NOMO-1 treated with dmso at 0.1 percent for 144 hours (cell line): ENCODE measurements around the gene CSNK2A3.
"Not testable (repeated sequence)": the region's sequence is repeated elsewhere in the genome, so short reads cannot be mapped to it uniquely, and the experiment has no call there.

Experiments used
- DNase-seq: peaks from one replicate; lab custom pipeline; 2025; ENCODE audit not compliant: unreplicated experiment; lab: John Stamatoyannopoulos, UW

CSNK2A3 gene

DNA sequence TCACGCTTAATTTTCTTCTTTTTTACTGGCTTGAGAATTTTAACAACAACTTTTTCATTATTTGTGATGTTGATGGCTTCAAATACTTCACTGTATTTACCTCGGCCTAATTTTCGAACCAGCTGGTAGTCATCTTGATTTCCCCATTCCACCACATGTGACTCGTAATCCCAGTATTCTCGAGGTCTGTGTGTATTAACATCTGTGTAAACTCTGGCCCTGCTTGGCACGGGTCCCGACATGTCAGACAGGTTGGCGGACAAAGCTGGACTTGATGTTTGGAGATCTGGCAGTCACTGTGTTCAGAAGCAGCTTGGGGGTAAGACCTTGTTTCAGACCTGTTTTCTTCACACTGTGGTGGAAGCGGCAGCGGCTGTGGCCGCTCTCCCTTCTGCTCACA, at the start of gene CSNK2A3:
TSS of gene CSNK2A3 (minus strand) at position 373 of the 400 bp plus-strand sequence. CDS start at position 242, 131 bp downstream.
- not testable (repeated sequence) for DNase-seq

DNA sequence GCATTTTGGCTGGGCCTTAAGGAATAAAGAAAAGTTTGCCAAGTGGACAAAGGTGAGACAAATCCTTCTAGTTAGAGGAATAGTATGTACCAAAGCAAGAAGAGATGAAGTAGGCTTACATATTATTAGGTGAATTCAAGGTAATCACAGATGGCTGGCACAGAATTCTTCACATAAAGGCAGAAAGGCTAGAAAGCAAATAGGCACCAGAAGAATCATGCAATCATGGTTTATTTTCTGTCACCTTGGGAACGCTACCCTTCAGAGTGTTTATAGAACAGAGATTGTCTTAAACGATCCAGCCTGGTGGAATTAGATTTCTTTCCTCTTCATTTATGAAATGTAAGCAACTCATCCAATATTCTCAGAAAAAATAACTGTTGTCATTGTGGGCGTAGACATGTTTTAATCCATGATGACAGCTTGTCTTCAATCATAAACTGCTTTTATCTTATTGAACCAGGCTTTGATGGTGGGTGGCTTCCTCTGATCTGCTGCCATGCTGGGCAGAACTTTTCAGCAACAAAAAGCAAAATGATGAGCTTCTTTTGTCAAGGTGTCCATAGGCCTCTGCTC, 49.0 kb upstream of the CSNK2A3 start:
- no peak for DNase-seq

DNA sequence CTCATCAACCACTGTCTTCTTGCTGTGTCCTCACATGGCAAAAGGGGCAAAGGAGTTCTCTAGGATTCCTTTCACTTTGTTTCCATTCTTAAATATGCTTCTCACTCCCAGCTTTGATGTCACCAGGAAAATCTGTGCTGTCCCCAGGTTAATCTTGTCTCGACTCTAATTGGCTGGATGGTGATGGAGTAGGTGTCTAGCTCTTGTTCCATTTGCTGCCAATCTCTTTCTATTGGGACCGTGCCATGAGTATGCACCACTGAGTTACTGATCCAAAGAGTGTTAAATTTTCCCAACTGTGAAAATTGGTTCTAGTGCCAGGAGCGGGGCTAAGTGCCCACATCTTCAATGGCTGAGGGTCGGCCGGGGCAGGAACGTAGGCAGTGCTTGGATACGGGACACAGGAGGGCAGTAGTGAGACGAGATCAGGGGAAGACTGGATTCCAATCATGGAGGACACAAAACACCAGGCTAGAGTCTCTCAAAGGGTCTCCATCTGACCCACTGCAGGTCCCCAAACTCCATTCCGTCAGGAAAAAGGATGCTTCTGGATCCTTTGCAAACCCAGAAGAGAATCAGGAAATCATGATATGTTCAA, 47.7 kb upstream of the CSNK2A3 start:
- DNase-seq, result no peak

DNA sequence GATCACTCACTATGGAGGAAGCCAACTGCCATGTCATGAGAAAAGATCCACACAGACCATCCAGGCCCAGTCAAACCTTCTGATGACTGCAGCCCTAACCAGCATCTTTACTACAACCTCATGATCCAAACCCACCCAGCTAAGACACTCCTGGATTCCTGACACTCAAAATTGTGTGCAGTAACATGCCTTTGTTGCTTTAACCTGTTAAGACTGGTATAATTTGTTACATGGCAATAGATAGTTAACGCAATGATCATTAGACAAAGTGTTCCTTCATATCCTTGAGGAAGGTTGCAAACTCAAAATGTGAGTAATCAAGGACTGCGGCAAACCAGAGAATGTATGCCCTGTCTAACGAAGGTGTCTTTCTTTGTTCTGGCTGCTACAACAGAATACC, 47.1 kb upstream of the CSNK2A3 start:
- DNase-seq, result no peak

DNA sequence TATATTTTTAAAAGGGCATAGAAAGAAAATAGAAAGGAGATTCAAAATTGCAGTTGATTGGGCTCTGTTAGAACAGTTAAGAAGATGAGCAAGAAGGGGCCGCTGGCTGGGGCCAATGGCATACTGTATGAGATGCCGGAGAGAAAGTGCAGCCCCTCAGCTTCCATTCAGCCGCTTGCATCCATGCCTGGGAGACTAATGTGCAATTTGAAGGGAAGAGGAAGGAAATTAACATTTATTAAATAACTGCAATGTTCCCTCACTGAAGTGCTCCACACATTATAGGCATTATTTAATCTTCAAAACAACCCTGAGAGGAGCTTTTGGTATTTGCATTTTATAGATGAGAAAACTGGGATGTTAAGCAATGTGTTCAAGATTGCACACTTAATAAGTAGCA, 44.7 kb upstream of the CSNK2A3 start:
- DNase-seq, result no peak

DNA sequence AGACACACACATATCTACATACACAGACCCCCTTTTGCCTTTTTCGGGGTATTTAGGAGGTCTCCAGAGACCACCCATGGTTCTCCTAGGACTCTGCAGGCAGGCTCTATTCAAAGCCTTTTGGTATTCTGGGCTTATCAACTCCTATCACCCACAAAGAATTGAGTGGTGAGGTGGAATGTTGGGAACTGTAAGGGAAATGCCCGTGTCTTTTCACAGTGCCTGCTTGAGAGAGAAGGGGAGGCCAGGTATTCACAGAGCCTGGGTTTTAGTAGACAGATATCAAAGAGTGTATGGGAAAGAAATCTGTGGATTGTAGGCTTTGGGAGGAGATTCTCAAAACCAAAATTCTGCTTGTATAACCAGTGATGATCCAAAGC, 44.0 kb upstream of the CSNK2A3 start:
- no peak for DNase-seq

DNA sequence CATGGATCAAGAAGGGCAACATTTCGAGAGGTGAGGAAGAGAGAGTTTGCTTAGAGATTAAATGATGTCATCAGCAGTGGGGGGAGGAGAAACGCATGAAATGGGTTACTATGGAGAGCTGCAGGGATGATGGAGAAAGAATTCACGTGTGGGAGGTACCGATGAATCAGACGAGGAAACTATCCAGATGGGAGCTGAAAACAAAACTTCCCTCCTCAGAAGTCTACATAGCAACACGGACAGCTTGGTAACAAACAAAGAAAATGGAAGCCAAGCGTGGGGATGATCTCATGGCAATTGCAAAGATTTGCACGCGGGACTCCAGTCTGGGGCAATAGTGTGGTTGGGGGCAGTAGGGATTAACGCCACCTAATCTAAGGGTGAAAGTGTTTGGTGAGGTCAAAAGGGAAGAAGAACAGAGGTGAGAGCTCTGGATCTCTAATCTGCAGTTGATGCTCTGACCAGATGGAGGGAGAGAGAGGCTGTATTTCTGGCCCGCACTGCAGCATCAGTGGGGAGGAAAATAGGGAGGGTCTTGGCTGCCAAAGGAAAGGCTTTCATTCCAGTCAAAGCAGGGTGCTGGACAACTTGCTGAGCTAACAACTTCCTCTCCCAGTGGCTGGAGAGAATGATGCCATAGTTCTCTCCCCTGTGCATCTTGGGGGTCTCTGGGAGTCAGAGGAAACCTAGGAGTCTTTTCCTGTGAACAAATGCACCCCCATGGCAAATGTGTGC, 43.4 kb upstream of the CSNK2A3 start:
- DNase-seq, result no peak

DNA sequence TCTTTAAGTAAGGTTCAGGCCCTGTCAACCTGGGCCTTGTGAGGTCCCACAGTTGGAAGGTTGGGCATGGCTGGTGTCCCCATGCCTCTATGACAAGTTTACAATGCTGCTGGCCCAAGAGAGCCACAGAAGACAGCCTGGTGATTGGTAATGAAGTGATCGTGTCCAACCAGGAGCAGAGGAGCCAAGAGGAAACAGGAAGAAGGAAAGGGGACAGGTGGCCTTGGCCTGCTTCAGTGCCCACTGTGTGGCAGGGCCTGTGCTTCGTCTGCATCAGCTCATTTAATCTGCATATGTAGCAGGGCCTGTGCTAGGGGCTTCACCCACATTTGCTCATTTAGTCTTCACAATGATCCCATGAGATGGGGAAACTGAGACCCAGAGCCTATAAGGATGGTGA, 42.1 kb upstream of the CSNK2A3 start:
- DNase-seq, result no peak

DNA sequence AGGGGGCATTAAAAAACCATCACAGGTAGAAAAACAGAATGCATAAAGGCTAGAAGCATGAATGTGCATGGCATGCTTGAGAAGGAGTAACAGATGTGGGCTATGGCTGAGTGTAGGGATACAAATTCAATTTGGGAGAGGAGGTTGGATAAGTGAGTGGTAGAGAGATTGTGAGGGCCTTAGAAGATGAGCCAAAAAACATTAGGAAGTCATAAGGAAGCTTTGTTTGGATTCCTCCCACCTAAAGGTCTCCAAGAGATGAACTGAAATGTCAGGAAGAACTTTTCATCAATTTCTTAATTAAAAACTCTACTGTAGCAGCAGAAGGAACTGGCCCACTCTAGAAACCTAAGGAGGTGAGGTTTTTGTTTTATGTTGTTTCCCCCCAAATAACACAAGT, 41.2 kb upstream of the CSNK2A3 start:
- DNase-seq, result no peak

DNA sequence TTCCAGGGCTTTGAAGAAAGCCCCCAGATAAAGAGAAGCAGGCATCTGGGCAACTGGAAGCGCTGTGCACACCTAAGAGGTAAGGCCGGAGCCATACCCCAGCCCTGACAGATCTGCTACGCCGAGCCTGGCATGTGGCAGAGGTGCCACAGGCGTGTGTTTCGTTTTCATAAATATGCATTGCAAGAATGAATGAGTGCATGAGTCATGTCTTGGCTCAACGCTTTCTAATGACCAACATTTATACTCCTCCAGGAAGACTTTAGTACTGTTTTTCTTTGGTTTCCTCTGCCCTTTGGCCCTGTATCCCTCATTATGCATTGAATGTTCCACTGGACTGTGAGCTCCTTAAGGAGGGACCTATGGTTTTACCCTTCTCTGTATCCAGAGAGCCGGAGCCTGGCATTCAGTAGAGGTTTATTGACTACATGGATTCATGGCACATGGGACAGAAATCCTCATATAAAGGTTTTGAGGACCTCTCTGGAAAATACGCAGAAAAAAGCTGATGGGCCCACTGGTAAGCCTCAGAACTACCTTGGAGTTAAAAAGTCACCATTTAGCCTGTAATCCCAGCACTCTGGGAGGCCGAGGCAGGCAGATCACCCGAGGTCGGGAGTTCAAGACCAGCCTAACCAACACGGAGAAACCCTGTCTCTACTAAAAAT, 38.9 kb upstream of the CSNK2A3 start:
- DNase-seq, result no peak

DNA sequence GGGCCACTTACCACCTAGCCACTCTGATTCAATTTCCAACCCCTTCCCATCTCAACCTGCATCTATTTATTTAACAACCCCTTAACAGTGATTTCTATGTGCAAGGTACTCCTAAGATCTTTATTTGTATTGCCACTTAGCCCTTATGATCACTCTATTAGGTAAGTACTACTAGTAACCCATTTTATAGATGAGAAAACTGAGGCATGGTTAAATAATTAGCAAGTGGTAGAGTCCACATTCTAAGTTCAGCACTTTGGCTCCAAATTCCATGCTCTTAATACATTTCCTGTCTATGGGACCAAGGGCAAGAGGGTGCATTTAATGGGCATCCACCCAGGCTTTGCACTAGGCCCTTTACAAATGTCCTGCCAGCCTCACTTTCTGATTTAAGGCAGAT, 38.1 kb upstream of the CSNK2A3 start:
- DNase-seq, result no peak

DNA sequence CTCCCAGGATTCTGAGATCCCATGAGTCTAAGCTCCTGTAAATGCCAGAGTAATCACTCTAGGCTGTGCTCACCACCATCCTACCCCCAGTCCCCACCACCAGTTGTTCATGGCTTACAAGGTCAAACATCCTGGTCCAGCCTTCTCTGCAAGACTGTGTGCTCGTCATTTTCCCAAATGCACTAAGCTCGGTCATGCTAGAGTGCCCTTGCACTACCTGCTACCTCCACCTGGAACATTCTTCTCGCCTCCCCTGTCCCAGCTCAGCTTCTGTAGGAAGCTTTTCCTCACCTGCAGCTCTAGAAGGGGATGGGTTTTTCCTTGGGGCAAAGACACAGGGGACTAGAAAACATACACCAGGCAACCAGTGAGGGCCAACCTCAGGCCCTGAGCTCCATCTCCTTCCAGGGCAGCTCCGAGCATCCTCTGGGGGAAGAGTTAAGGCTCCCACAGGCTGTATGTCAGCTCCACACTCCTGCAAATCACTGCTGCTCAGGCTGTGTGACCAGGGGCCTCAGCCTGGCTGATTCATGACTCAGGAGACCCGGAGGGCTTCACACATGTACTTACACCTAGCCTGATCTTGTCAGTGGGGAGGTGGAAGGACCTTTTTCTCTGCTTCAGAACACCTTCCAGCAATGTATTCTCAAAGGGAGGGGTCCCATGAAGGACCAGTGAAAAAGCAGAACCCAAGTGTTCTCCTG, 37.2 kb upstream of the CSNK2A3 start:
- DNase-seq, result no peak

DNA sequence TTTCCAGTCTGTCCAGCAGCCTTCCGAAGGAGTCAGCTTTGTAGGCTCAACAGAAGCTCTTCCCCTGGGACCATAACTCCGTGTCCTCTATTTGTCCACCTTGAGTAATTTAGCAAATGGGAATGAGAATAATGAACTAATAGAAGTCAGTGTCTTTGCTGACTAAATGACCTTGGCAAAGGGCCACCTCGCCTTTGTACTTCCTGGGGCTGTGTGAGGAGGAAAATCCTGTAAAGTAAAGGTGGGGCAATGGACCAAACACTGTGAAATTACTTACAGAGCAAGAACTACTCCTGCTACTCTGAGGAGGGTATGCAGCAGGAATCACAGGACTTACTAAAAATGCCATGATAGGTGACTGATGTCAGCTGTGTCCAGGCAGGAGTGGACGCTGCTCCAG, 36.2 kb upstream of the CSNK2A3 start:
- DNase-seq, result no peak

DNA sequence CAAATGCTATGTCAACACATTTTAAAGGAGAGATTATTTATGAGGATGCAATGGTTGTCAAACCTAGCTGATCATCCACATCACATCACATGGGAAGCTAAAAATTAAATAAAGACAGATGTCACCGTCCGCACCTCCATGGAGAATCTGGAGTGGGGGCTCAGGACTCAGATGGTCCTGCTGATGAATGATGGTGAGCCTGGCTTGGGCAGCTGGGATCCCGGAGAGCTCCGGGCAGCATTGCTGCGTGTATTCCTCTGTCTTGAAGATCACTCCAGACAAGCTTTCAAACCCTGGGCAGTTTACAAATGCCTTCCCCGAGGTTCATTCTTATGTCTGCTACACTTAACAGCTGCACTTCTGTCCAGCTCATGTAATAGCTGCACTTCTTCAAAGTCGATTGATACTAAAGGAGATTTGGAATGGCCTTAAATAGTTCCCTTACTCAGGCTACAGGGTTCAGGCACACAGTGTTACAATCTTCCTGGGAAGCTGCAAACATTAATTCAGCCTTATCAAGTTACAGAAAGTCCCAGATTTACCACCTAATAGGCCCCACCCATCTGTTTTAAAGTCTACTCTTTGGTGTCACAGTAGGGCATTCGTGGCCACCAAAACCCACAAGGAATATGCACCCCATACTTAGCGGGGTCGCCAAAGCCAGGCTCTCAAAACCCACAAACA, 34.7 kb upstream of the CSNK2A3 start:
- DNase-seq, result no peak

DNA sequence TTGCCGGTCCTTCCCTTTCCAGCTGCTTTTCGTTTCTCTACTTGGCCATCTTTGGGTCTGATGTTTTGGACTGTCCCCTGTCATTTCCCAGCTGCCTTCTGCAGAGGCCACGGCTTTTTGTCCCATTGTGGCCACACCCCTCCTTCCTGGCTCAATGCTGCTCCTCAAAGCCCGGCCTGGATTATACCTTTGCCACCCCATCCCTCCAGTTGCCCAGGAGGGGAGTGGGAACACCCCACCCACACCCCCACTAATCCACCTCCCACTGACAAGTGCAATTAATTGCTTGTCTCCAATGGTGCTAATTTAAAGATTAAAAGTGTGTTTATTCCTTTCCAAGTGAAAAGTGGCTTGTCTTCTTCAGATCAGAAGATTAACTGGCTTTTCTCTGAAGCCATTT, 34.2 kb upstream of the CSNK2A3 start:
- no peak for DNase-seq

DNA sequence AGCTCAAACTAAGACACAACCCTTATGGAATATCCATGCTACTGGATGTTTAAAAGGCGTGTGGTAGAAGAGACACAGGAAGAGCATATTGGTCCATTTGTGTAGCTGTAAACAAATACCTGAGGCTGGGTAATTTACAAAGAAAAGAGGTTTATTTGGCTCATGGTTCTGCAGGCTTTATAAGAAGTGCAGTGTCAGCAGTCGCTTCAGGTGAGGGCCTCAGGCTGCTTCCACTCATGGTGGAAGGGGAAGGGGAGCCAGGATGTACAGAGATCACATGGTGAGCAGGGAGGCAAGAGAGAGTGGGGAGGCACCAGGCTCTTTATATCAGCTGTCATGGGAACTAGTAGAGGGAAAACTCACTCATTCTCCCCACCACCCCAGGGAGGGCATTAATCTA, 31.8 kb upstream of the CSNK2A3 start:
- no peak for DNase-seq

DNA sequence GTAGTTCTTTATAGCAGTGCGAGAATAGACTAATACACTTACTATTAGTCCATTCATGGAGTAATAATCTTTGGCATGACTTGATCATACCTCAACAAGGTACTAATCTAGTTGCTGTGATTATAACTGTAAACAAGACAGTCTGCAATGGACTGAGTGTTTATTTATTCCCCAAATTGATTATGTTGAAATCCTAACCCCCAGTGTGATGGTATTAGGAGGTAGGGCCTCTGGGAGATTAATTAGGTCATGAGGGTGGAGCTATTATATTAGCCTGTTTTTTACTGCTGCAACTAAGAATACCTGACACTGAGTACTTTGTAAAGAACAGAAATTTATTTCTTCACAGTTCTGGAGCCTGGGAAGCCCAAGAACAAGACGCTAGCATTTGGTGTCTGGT, 30.9 kb upstream of the CSNK2A3 start:
- DNase-seq, result no peak

DNA sequence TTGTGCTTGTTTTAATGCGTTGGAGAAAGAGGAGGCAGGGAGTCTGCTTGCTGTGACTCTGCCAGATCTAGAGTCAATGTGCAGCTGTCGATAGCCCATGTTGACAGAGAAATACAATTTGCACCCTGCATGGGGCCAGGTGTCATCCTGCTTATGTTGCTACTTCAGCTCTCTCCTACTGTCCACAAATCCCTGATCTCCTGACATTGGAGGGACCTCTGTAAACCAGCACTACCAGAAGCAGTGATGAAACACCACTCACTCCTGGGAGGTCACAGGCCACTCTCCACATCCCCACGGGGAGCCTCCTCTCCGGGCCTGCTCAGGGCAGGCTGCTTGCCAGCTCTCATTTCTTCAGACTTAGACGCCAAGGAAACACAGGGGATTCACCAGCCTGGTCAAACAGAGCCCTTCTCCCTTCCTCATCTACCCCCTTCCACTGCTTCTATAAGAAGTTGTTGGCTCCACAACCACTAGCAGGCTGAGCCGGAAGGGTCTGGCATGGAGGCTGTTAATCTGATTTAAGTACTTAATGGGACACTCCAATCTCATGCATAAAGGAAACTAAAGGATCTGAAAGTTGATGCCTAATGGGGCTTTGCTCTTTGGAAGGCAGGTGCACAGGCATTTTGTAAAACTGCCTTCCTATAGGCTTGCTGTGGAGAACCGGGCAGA, 29.9 kb upstream of the CSNK2A3 start:
- DNase-seq, result no peak

DNA sequence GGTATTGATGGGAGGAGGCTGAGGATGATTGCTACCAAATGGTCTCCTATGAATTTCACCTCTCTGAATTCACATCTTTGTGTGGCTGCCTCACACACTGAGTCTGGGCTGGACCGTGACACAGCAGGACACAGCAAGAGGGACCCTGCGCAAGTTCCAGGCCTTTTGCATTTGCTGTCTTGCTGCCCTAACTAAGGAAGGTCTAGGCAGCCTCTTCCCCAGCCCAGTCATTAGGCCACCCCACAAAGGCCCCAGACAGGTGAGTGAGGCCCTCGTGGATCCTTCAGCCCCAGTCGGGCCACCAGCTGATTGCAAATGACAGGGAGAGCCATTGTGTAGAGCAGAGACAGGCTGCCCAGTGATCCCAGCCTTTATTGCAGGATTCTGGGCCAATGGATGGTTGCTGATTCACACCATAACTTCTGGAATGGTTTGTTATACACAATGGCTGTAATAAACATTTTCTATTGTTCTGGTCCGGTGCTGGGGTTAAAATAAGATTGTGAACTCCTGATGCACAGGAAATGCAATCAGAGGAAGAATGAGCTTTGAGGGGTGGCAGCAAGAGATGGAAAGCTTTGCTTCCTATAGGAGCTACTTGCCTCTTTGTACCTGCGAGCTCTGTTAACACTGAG, 28.5 kb upstream of the CSNK2A3 start:
- no peak for DNase-seq

DNA sequence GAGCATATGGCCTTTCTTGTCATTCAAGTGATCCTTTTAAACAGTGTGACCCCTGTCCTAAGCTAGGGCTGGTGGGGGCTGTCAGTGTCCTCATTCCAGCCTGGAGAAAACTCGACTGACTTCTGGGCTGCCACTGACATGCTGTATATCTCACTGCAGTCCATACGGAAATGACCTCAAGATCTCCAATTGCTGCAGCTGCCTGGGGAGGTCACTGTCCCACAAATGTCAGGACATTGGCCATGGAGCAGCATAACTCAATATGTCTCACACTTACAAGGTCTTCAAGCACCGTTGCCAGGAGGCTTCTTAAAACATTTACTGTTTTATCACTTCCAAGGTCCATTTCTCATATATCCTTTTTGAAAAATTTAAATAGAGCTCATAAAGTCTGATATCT, 27.8 kb upstream of the CSNK2A3 start:
- DNase-seq, result no peak
